GDM1 (cell line): ENCODE results near the gene NARS2.

Source experiments
- DNase-seq: peaks from one replicate; lab custom pipeline; 2025; lab: John Stamatoyannopoulos, UW

NARS2 gene

GRCh38 chr11:78414321-78415051, 160.2 kb downstream of the NARS2 start:
- DNase-seq, result no peak

GRCh38 chr11:78408619-78409018, 166.0 kb downstream of the NARS2 start:
- DNase-seq, result no peak

- DNase-seq, result no peak
These were observed 168.0 kb downstream of the NARS2 start for GRCh38 chr11:78406568-78407196.

GRCh38 chr11:78405805-78406204, 168.9 kb downstream of the NARS2 start:
- no peak for DNase-seq

GRCh38 chr11:78403781-78404180, 170.9 kb downstream of the NARS2 start:
- DNase-seq, result no peak

GRCh38 chr11:78402847-78403246, 171.8 kb downstream of the NARS2 start:
- no peak for DNase-seq

- DNase-seq, result no peak
These were observed 174.0 kb downstream of the NARS2 start for GRCh38 chr11:78400702-78401101.

GRCh38 chr11:78400116-78400515, 174.5 kb downstream of the NARS2 start:
- DNase-seq, result no peak

- no peak for DNase-seq
These were observed 175.5 kb downstream of the NARS2 start for GRCh38 chr11:78399136-78399535.

- DNase-seq, result no peak
These were observed 175.9 kb downstream of the NARS2 start for GRCh38 chr11:78398715-78399114.

- DNase-seq, result peak; percentile 47
These were observed 177.3 kb downstream of the NARS2 start for GRCh38 chr11:78397398-78397797.

- no peak for DNase-seq
These were observed 179.1 kb downstream of the NARS2 start for GRCh38 chr11:78395597-78395996.

GRCh38 chr11:78392854-78393253, 181.8 kb downstream of the NARS2 start:
- DNase-seq, result no peak

GRCh38 chr11:78391424-78391823, 183.2 kb downstream of the NARS2 start:
- no peak for DNase-seq

GRCh38 chr11:78390809-78391208, 183.9 kb downstream of the NARS2 start:
- DNase-seq, result no peak

- DNase-seq, result no peak
These were observed 188.3 kb downstream of the NARS2 start for GRCh38 chr11:78386215-78386941.
